AG20443 (cell line): ENCODE results near the gene UPK2.
"Not testable (repeated sequence)": the region's sequence is repeated elsewhere in the genome, so short reads cannot be mapped to it uniquely, and the experiment has no call there.

Experiments used
- DNase-seq: peaks from one replicate; pipeline ENCODE4 v3.0.0; 2012; ENCODE audit warnings: low spot score, mixed read lengths

Gene UPK2

DNA sequence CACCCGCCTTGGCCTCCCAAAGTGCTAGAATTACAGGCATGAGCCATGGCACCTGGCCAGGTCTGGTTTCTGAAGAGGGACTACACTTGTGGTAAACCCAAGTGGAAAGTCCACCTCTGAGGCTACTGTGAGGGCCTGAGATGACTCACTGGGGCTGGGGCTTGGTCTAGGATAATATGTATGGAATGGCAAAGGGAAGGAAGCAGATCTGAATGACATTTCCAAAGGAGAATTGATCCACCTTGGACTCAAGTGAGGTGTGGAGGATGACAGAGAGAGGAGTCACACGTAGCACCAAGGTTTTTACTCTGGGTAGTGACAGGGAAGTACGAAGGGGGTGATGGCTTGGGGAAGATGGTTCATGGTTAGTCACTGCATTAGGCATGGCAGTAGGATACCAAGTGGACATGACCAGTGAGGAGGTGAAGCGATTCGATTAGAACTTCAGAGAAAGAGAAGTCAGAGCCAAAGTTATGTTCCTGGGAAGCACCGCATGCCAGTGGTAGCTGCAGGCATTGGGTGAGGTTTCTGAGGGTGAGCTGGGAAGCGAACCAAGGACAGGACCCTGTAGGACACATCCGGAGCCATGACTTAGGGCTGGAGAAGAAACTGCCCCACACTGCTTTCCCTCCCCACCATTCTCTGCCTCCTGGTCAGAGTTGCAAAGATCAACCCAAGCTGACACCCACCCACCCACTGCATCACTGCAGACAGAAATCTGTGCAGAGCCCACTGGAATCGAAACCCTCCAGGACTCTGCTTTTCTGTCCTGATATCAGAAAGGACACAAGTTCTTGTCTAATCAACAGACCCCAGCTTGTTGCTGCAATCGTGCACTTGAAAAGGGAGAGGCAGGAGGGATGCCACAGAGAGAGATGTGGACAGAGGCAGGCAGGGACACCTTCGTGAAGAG, 17.4 kb upstream of the UPK2 start:
- peak; percentile 57 for DNase-seq

DNA sequence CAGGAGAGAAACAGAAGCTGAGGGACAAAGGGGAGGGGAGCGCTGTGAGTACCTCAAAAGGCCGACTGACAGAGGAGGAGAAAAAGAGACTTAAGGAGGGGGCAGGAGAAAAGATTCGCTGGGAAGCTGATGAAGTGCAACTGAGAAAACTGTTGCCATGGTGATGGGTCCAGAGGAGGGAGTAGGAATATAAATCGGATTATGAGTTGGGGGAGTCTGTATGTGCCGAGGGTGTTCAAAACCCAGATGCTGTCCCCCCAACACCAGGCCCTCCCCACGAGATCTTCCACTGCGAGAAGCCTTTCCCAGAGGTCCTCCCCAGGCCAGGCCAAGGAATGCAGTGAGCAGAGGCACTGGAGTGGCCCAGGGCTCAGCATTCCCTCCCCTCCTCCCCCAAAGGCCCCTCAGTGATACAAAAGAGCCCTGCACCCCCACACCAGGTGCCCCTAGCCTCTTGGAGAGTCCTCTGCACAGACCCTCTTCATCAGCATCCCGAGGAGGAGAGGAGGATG, 16.6 kb upstream of the UPK2 start:
- DNase-seq, result no peak

DNA sequence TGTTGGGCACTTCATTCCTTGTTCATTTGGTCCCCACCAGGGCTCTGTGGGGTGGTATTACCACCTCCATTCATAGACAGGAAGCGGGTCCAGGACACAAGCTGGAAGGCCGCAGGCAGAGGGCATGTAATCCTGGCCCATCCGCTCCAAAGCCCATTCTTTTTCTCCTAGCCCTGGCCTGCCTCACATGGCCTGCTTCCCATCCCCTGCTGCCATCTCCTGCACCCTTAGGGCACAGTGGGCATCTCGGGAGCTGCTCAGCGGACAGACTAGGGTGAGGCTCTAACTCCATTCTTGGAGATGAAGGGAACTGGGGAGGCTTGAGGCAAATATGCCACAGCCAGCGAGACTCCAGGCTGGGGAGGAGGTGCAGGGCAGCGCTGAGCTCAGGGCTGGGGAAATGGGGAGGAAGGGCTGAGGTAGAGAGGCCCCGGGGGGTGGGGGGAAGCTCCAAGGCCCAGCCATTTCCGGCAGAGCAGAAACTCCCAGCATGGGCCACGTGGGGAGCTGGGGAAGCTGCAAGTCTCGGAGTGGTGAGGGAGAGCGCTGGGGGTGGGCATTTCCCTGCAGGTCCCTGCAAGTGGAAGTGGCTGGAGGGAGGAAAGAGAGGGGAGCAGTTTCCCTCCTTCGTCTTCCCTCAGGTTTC, 16.0 kb upstream of the UPK2 start:
- no peak for DNase-seq

DNA sequence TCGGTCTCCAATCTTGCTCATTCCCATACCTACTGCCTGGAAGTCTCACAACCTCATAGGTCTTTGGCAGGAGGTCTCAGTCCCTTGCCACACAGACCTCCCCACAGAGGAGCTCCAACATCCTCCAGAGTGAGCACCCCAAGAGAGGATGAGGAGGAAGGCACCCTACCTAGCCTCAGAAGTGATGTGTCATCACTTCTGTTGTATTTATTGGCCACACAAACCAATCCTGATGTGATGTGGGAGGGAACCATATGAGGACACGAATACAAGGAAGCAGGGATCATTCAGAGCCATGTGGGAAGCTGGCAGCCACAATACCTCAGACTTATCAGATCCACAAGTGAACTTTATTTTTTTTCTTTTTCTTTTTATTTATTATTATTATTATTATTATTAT, 9.0 kb upstream of the UPK2 start:
- peak; percentile 7 for DNase-seq

DNA sequence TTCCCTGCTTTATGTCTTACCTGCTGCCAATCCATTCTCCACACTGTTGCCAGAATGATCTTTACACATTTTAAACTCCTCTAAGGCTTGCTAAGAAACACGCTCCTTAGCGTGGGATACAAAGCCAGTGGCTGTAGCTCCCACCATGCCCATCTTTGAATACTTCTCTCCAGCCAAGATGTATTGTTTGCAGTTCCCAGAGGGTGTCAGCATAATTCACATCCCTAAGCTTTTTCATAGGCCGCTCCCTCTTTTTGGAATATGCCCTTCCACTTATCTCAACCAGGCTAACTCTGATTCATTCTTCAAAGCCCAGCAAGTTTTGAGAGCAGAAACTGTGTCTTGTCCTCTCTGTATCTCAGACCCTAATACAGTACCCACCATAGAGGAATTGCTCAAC, 8.1 kb upstream of the UPK2 start:
- DNase-seq, result peak; percentile 9

DNA sequence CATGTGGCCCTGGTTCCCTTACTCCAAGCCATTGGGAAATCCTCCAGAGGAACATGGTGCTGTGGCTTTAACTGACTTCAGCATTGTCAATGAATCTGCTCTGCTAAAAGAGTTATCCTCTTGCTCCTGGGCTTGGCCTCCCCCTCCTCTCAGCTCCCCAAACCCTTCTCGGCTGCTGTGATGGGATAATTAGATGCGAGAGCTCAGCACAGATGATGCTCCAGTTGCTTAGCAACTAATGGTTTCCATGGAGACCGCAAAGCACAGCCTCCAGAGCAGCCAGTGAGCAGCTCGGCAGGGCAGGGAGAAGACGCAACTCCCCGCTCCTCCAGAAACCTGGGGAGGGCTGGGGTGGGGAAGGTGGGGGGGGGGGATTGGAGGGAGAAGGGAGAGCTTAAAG, 2.8 kb upstream of the UPK2 start:
- no peak for DNase-seq

DNA sequence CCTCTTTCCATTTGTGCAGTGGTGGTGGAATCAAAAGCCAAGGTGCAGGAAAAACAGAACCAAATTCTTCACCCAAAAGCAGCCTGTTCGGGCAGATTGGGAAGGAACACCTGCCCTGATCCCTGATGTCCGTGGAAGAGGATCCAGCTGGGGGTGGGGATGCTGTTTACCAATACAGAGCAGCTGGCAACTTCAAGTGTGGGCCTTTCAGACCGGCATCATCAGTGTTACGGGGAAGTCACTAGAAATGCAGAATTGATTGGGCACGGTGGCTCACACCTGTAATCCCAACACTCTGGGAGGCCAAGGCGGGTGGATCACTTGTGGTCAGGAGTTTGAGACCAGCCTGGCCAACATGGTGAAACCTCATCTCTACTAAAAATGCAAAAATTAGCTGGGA, 2.1 kb upstream of the UPK2 start:
- DNase-seq, result not testable (repeated sequence)

DNA sequence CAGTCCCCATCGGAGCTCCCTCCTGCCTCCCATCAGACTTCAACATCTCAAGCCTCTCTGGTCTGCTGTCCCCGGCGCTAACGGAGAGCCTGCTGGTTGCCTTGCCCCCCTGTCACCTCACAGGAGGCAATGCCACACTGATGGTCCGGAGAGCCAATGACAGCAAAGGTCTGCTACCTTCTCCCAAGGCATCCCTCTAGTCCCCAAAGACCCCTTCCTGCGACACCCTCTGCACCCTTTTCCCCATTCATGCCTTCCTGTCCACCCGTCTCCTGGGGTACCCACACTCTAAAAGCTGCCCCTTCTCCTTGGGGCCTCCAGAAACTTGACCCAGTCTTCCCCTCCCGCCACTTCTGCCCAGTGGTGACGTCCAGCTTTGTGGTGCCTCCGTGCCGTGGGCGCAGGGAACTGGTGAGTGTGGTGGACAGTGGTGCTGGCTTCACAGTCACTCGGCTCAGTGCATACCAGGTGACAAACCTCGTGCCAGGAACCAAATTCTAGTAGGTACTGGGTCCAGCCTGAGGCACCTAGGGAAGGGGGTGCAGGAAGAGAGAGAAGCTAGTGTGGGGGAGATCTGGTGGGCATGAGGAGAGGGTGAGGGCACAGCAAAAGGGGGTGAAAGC, 860 bp downstream of the UPK2 start:
- no peak for DNase-seq

DNA sequence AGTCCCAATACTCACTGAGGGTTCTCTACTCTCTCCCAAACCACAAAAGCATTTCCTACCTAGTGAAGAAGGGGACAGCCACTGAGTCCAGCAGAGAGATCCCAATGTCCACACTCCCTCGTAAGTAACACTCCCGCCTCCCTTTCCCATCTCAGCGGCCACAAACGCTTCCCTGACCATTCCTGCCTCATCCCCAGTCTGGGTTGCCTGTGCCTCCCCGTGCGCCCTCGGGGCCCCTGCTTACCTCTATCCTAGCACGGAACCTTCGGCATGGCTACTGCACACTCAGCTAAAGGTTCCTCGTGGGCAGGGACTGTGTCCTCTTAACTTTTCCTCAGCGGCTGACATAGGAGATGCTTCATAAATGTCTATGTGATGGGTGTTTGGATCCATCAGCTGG, 1.5 kb downstream of the UPK2 start:
- no peak for DNase-seq

DNA sequence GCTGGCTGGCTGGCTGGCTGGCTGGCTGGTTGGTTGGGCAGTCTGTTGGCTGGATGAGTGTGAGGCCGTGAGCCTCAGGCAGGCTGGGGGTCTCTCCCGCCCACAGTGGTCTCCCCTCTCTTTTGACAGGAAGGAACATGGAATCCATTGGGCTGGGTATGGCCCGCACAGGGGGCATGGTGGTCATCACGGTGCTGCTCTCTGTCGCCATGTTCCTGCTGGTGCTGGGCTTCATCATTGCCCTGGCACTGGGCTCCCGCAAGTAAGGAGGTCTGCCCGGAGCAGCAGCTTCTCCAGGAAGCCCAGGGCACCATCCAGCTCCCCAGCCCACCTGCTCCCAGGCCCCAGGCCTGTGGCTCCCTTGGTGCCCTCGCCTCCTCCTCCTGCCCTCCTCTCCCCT, 1.9 kb downstream of the UPK2 start:
- no peak for DNase-seq

DNA sequence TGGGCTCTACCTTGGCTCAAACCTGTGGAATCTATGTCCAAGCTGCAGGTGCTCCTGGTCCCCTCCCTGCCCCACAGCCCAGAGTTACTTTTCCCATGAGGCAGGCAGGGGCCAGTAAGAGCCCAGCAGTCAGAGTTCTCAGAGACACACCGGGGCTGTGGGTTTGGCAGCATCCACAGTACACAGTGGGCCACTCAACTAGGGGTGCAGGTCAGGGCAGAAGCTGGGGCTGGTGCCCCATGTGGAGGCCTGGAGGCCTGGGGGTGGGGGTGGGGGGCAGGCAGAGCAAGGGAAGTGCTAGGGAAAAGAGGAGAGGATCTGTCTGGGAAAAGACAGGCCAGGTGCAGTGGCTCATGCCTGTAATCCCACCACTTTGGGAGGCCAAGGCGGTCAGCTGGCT, 2.5 kb downstream of the UPK2 start:
- no peak for DNase-seq

DNA sequence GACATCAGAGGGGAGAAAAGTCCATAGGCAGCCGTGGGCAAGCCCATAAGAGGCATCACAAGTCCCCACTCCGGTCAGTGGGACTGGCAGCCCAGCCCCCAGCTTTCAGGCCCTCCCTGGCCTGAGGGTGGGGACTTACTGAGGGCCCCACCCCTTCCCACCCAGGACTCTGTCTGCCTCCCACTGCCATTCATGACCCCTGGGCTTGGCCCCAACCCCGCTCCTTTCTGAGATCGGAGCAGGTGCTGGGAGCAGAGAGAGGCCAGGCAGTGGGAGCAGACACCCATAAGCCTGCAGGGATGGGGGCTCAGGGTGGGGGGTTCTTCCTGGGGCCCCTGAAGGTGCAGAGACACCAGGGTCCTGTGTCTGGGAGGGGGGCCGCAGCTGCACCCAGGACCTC, 5.1 kb downstream of the UPK2 start:
- no peak for DNase-seq

DNA sequence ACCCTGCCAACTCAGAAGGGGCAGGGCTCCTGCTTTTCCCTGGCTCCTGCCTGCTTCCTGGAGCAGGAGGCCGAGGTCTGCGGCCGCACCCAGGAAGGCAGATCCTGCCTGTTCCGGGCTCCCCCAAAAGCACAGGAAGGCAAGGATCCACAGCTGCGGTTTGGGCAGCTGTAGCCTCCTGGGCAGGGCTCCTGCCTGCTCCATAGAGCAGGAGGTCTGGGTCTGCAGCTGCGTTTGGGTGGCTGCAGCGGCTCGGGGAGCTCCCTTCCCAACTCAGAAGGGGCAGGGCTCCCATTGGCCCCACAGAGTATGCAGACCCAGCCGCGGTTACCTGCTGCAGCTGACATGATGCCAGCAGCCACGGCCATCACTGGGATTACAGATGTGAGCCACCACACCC, 5.5 kb downstream of the UPK2 start:
- no peak for DNase-seq

DNA sequence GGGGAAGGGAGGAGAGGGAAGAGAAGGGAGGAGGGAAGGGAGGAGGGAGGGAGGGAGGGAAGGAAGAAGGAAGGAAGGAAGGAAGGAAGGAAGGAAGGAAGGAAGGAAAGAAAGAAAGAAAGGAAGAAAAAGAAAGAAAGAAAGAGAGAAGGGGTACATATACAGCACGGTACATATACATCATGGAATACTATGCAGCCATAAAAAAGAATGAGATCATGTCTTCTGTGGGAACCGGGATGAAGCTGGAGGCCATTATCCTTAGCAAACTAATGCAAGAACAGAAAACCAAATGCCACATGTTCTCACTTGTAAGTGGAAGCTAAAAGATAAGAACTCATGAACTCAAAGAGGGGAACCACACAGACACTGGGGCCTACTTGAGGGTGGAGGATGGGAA, 13.4 kb downstream of the UPK2 start:
- DNase-seq, result not testable (repeated sequence)

DNA sequence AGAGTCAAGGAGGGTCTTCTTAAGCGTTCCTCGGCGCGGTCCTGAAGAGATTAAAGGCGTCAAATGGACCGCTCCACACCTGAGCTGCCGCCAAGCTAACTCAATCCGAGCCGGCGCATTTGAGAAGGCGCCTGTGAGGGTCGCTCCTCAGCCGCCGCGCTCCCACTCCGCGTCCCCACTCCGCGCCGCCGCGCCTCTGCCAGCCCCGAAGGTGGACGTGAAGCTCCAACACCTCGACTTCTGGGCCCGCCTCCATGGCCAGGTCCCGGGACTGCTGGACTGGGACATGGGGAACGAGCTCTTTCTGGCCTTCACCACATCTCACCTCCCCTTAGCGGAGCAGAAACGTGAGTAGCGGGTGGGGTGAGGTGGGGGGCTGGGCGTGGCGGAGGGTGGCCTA, 15.5 kb downstream of the UPK2 start, which contains the start of gene FOXR1:
TSS of gene FOXR1 (plus strand) at position 116 of the 400 bp plus-strand sequence. CDS start at position 287, 171 bp downstream.
- DNase-seq, result no peak

DNA sequence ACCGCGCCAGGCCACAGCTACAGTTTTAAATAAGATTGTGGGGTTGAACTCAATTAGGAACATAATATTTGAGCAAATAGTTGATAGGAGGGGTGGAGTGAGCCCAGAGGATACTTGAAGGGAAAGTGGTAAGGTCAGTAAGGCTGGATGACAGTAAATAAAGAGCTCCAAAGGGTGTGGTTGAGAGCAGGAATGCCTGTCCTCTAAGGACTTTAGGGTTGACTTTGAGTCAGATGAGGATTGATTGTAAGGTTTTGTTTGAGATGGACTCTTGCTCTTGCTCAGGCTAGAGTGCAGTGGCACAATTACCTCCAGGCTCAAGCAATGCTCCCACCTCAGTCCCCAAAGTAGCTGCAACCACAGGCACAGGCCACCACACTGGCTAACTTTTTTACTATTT, 17.9 kb downstream of the UPK2 start:
- no peak for DNase-seq

DNA sequence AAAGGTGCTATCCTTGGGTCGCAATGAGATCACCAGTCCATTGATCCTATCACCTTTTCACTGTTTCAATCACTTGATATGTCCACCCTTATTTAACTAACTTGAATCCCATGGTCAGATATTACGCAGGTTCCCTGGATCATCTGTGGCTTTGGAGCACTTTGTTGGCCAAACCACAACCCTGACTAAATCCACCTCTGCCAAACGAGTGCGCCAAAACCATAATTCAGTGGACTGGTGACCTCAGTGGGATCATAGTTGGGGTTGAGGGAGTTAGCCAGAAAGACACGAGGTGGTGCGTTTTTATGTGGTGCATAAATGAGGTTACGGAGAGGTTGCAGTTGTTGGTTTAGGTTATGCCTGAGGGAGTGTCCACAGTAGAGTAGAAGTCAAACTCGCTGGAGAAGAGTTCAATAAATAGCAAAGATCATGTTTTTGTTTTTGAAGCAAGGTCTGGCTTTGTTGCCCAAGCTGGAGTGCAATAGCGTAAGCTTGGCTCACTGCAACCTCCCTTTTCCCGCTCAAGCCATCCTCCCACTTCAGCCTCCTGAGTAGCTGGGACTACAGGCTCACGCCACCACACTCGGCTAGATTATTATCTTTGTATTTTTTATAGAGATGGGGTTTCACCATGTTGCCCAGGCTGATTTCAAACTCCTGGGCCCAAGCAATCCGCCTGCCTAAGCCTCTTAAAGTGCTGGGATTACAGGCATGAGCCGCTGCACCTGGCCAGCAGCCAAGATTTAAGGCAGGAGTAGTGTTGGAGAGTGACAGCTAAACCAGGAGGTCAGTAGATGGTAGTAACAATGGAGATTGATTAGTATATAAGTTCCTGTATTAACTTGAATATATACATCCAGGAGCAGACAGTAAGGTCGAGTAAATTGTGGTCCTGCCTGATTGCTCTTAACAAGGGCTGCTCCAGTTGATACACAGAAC, 19.9 kb downstream of the UPK2 start:
- DNase-seq, result no peak

DNA sequence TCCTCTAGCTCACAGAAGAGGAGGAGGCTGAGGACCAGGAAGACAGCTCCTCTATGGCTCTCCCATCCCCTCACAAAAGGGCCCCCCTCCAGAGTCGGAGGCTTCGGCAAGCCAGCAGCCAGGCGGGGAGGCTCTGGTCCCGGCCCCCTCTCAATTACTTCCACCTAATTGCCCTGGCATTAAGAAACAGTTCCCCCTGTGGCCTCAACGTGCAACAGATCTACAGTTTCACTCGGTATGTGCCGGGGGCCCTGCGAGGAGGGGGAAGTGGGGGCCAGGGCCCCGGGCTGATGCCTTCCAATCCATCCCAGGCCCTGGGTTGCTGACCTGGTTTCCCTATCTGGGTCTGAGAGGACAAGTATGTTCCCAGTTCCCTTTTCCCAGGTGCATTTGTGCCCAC, 23.3 kb downstream of the UPK2 start:
- no peak for DNase-seq

DNA sequence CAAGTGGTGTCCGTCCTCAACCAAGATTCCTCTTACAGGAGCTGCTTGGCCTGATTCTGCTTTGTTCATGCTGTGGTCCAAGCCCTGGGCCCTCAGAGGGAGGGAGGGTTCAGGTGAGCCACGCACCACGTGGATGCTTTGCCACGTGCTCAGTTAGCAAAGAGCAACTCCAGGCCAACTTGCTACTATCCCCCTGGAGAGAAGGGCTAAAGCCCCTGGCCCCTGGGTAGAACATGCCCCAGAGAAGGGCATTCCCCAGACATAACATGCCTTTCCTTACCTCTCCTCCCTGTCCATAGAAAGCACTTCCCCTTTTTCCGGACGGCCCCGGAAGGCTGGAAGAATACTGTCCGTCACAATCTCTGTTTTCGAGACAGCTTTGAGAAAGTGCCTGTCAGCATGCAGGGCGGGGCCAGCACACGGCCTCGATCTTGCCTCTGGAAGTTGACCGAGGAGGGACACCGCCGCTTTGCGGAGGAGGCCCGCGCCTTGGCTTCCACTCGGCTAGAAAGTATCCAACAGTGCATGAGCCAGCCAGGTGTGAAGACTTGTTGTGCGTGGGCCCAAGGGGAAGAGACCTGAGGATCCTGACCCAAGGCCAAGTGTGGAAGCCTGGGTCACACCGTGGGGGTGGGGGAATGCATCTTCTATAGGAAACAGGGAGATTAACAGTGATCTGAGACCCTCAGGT, 24.2 kb downstream of the UPK2 start:
- DNase-seq, result peak; percentile 48

DNA sequence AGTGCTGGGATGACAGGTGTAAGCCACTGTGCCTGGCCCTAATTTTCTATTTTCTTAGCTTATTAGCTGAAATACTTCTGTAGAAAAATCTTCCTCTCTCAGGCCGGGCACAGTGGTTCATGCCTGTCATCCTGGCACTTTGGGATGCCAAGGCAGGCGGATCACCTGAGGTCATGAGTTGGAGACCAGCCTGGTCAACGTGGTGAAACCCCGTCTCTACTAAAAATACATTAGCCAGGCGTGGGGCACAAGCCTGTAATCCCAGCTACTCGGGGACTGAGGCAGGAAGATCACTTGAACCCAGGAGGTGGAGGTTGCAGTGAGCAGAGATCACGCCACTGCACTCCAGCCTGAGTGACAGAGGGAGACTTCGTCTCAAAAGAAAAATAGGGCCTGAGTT, 28.2 kb downstream of the UPK2 start:
- DNase-seq, result not testable (repeated sequence)

DNA sequence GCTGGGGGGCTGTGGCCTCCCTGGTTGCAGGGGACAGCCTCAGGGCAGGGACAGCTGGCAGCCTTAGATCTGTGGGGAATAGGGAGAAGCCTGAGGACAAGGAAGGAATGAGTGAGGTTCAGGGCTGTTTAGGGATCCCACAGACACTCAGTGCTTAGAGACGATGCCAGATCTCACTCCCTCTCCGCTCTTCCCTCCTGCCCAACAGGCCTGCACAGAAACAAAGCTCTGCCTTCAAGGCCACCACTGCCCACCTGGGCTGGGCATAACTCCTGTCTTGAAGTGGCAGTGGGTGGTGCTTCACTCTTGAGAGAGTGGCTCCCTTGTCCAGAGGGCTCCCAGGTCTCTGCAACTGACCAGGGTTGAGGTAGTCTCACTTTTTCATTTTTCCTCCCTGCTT, 28.7 kb downstream of the UPK2 start:
- no peak for DNase-seq
